ENCODE data around the gene PNLIPRP3. TPM values are rescaled to one million over a fixed set of nuclear protein-coding genes. Genes with fewer than 3 reads are reported as not detected.

PNLIPRP3 gene
- total RNA-seq, 6 experiments from 2014 or later, result not detected

GRCh38 chr10:116477986-116478664 lies 50.5 kb downstream of the PNLIPRP3 start:
- Histone ChIP-seq H3K27ac (no peak overlapping the region), H3K4me1 (no peaks in the 10 kb centered on the region), H3K4me3 (no peak overlapping the region), H3K9me3 (no peaks in the 10 kb centered on the region), H3K27me3 (no peaks in the 10 kb centered on the region), H3K36me3 (no peaks in the 10 kb centered on the region)
- no peak for DNase-seq
- TF ChIP-seq CTCF (IDR thresholded peaks at IDR 0.05) (no peak), POLR2A (IDR thresholded peaks at IDR 0.05) (no peak)
- ATAC-seq, result no peak
- intact Hi-C loops (cut with DNase I), result no loop called here
- WGBS (ENCODE audit: insufficient coverage, low coverage, low lambda C conversion rate, missing lambda C conversion rate), result 51% methylated on average over 11 of the region's 12 CpGs

- no peak for TF ChIP-seq CTCF (IDR thresholded peaks at IDR 0.05)
- no peak for TF ChIP-seq POLR2A (IDR thresholded peaks at IDR 0.05)
- DNase-seq, result no peak
- peak in 3 of 4 donors; percentile 91 to 97 (median 94) for ATAC-seq
- Histone ChIP-seq H3K36me3 (no peaks in the 10 kb centered on the region), H3K4me1 (peaks cover 0 to 6% (median 0%) of the 10 kb centered on the region in 4 donors), H3K27me3 (no peaks in the 10 kb centered on the region), H3K9me3 (no peaks in the 10 kb centered on the region), H3K27ac (peak overlapping the region in 1 of 3 donors; percentile 6), H3K4me3 (no peak overlapping the region)
- WGBS (ENCODE audit: insufficient coverage, low coverage, low lambda C conversion rate, missing lambda C conversion rate), result 63% methylated on average over 7 of the region's 7 CpGs
- intact Hi-C loops (cut with DNase I), result no loop called here
These were observed 59.3 kb downstream of the PNLIPRP3 start for GRCh38 chr10:116486770-116487448.

GRCh38 chr10:116487522-116488430 lies 60.1 kb downstream of the PNLIPRP3 start:
- DNase-seq (no peak), ATAC-seq (peak in 1 of 4 donors; percentile 42)
- intact Hi-C loops (cut with DNase I), result no loop called here
- Histone ChIP-seq H3K27me3 (no peaks in the 10 kb centered on the region), H3K36me3 (no peaks in the 10 kb centered on the region), H3K9me3 (no peaks in the 10 kb centered on the region), H3K4me3 (no peak overlapping the region), H3K27ac (peak overlapping the region in 1 of 3 donors; percentile 6), H3K4me1 (peaks cover 0 to 6% (median 0%) of the 10 kb centered on the region in 4 donors)
- 63% methylated on average over 1 of the region's 1 CpG for WGBS (ENCODE audit: insufficient coverage, low coverage, low lambda C conversion rate, missing lambda C conversion rate)
- TF ChIP-seq CTCF (IDR thresholded peaks at IDR 0.05), result no peak
- TF ChIP-seq POLR2A (IDR thresholded peaks at IDR 0.05), result no peak

GRCh38 chr10:116489460-116489859 lies 61.8 kb downstream of the PNLIPRP3 start:
- intact Hi-C loops (cut with DNase I), result no loop called here
- no peak overlapping the region for H3K27ac ChIP-seq
- no peaks in the 10 kb centered on the region for H3K27me3 ChIP-seq
- DNase-seq, result no peak
- 52% methylated on average over 2 of the region's 2 CpGs for WGBS (ENCODE audit: insufficient coverage, low coverage, low lambda C conversion rate, missing lambda C conversion rate)
- H3K9me3 ChIP-seq, result no peaks in the 10 kb centered on the region
- no peak for ATAC-seq
- TF ChIP-seq CTCF (IDR thresholded peaks at IDR 0.05) (no peak), POLR2A (IDR thresholded peaks at IDR 0.05) (no peak)
- no peaks in the 10 kb centered on the region for H3K36me3 ChIP-seq
- H3K4me3 ChIP-seq, result no peak overlapping the region
- H3K4me1 ChIP-seq, result peaks cover 0 to 6% (median 0%) of the 10 kb centered on the region in 4 donors
